ENCODE measurements around the gene NTM.

NTM gene

GRCh38 chr11:132196928-132197327 lies 826.5 kb downstream of the NTM start:
- DNase-seq = no peak

DNA sequence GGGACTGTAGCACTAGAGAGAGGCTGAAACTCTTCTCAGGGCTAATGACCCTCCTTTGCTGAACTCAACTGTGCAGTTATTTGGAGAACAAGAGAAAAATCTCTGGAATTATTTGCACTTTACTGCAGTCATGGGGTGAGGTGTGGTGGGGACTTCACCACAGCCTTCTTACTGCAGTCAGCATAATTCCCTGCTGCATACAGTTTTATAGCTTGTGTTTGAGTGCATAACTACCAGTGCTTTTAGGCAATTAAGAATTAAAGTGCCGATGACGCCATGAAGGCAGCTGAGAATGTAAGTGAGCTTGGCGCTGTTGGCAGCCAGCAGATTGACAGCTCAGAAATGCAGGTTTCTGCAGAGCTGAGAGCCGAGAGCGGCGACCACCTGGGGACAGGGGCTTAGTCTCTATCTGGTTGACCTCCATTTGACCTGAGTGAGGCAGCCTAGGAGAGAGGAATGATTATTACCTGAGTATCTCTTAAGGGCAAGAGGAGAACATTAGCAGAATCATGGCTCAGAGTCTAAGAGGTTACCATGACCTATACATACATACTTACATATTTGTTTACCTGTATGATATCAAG lies 830.0 kb downstream of the NTM start:
- no peak for DNase-seq

GRCh38 chr11:132202621-132203020 lies 832.2 kb downstream of the NTM start:
- no peak for DNase-seq

- DNase-seq = no peak
Observed at GRCh38 chr11:132205006-132205405, 834.6 kb downstream of the NTM start.

DNA sequence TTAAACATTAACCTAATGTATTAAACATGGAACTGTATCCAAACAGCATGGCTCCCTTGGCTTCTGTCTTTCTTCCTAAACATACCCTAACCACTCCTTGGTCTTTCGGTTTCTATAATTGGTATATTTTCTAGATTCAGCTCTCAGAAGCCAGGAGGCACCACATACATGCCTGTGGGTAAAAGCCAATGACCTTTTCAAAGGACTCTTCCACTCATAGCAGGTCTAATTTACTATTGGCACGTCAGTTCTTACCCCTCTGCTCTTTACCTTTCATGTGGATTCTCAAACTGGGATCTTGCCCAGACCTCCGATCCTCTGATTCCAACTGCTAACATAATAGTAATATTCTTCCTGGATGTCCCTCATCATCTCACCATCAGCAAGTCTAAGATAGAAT lies 835.1 kb downstream of the NTM start:
- DNase-seq = no peak

DNA sequence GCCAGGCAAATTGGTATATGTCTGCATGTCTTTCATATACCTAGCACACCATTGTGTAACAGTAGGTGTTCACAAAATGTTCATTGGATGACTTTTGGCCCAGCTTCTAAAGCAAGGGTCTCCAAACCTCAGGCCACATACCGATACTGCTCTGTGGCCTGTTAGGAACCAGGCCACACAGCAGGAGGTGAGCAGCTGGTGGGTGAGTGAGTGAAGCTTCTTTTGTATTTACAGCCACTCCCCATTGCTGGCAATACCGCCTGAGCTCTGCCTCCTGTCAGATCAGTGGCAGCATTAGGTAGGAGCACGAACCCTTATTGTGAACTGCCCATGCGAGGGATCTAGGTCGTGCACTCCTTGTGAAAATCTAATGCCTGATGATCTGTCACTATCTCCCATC lies 836.6 kb downstream of the NTM start:
- no peak for DNase-seq

DNA sequence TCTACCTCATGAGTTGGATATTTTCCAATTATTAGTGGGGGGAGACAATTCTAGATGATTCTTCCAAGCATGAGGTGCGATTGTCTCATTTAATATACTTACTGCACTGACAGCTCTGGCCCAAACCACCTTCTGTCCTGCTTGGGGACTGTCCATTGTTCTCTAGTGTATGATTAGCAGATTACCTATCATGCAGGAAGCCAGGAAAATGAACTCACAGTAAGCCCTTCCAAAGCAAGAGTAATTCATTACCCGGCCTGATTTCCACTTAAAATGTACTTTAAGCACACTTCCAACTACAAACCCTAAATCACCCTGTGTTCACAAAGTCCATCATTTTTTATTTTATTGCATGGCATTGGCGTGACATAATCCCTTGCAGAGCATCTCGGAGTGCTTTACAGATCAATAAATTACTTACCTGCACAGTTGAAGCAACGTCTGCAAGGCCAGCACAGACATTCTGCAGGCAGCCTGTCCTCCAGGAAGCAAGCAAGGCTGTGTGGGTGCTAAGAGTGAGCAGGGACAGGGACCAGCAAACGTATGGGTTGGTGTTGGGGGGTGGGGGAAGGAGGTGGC lies 838.2 kb downstream of the NTM start:
- DNase-seq = no peak

DNA sequence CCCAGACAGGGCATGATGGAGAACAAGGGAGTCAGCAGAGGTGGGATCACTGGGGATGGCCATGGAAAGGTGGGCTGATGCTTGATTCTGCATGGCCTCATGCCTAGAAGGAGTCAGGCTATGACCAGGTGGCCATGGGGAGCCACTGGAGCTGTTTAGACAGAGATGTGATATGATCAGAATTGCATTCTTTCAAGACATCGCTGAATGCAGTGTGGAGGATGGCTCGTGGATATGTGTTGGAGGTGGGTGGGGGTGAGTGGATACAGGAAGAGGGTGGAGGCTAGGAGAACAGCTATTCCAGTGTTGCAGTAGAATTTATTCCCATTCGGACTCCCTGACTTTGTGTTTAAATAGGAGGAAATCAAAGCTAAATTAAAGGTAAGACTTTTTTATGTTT lies 841.1 kb downstream of the NTM start:
- no peak for DNase-seq

GRCh38 chr11:132217856-132218255 lies 847.4 kb downstream of the NTM start:
- no peak for DNase-seq

GRCh38 chr11:132220474-132220873 lies 850.1 kb downstream of the NTM start:
- DNase-seq = no peak

GRCh38 chr11:132222345-132222744 lies 851.9 kb downstream of the NTM start:
- DNase-seq = no peak

DNA sequence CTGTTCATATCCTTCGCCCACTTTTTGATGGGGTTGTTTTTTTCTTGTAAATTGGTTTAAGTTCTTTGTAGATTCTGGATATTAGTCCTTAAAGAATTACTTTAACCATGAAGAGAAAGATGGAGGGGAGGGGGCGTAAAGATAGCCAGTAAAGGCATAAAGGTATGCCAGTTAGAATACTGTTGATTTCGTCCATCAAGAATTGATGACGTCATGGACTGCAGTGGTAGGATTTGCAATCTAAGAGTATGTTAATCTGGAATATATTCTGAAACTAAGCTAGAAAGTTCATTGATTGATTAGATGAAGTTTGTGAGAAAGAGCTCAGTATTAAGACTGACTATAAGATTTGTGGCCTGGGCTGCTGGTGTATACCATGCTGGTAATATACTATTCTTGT lies 856.1 kb downstream of the NTM start:
- DNase-seq = no peak

DNA sequence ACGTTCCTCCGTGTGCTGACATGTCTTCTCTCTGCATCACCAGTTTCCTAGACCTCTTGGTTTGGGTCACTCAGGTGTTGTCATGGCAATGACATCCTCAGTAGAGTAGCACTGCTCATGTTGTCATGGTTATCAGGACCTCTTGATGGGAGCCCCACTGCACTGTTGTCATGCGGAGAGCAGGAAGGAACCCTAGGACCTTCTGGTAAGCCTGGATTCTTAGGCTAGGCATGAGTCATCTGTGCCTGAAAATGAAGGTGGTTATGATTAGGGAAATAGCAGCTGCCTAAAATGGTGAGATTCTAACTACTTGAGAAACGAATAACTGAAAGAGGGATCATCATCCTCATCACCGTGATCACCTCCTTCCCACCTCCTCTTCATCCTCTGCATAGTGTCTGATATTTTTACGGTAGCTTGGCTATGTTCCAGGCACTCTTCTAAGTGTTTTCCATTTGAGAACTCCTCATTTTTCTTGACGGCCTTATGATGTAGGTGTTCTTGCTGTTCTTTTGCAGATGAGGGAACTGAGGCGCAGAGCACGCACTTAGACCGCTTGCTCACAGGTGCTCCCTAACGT lies 858.4 kb downstream of the NTM start:
- no peak for DNase-seq

- no peak for DNase-seq
Observed at GRCh38 chr11:132231656-132232347, 861.4 kb downstream of the NTM start.

- DNase-seq = no peak
Observed at GRCh38 chr11:132234878-132235277, 864.5 kb downstream of the NTM start.

DNA sequence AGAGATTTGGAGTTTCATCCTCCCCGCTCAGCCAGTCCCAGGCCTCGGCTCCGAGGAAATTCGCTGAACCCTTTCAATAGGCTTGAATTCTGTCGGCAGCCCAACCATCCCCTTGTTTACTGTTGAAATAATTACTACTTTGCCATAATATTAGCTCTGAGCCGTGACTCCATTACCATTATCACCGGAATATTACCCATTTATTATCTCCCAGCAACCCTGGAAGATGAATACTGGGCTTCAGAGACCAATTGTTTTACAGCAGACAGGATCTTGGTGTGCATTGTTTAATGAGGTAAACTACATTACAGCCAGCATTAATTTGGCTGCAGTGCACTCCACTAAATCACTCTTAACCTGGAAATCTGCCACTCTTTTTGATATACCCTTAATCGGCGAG lies 867.4 kb downstream of the NTM start:
- DNase-seq = no peak

GRCh38 chr11:132238331-132238866 lies 868.0 kb downstream of the NTM start:
- no peak for DNase-seq

- DNase-seq = no peak
Observed at GRCh38 chr11:132240374-132240773, 870.0 kb downstream of the NTM start.

GRCh38 chr11:132242632-132243031 lies 872.2 kb downstream of the NTM start:
- DNase-seq = no peak

- no peak for DNase-seq
Observed at GRCh38 chr11:132244846-132245245, 874.4 kb downstream of the NTM start.

DNA sequence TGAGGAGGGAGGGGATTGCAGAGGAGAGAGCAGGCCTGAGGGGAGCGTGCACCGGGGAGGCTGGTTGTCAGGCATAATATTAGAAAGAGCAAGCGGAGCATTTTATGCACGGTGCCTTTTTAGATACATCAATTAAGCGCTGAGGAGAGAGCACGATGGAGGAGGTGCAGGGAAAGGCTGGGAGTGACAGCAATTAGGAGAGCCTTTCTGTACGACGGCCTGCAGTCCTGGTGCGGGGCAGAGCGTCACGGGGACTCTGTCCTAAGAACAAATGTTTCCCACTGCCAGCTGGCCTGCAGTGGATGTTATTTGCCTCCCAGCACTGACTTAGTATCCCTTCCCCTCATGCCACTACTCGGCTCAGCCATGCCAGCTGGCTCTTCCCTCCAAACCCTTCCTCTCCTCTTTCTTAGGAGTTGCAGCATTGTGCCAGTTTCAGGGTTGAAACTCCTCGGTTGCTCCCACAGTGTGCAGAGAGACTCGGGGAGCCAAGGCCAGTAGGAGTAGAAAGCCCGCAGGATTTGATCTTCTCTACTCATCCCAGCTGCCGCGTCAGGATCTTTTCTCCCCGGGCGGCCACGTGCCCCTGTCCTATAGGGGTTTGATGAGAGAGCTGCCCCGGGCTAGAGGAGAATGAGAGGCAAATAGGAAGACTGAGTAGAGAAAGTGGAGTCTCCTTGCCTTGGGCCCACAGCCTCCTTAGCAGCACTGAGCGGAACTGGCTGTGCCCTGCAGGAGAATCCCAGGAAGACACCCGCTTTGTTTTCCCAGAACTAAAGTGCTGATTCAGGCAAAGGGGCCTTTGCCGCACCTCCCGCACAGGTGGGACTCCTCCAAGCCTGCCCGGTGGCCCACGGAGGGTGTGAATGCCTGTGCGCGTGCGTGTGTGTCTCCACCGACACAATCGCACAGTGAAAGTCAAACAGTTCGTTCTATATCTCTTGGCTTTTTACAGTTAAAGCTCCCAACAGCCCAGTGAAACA lies 875.3 kb downstream of the NTM start:
- DNase-seq = no peak

DNA sequence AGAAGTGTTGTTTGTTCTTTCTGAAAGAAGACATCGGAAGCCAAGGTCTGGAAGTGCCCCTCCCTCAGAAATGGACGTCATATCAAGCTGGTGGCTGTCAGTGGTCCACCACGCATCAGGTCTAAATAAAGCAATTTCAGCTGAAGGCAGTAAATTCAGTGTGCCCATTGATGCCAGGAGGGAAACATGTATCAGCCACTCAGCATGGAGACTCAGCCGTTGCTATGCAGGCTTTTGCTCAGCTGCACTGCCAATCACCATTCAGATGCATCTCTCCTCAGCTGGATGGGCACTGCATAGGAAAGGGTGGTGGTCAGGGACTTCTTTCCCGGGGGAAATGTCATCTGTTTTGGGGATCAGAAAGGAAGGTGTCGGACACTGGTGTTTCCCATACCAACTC lies 878.2 kb downstream of the NTM start:
- no peak for DNase-seq

GRCh38 chr11:132249256-132249655 lies 878.8 kb downstream of the NTM start:
- DNase-seq = no peak
